Effector CD4-positive, alpha-beta T cell (primary cell): ENCODE measurements around the gene PRKAG1.

Source experiments
- DNase-seq: peaks from one replicate; pipeline ENCODE4 v3.0.0-alpha.2; 2020

PRKAG1 gene

GRCh38 chr12:49000346-49000745 is 18.2 kb downstream of the PRKAG1 start:
- no peak for DNase-seq

- DNase-seq = peak; percentile 29
Observed at GRCh38 chr12:48999371-49000131, 19.0 kb downstream of the PRKAG1 start, which contains the start of gene DDN. DDN (minus strand) TSS chr12:48999375; CDS start chr12:48999287, 88 bp downstream.

DNA sequence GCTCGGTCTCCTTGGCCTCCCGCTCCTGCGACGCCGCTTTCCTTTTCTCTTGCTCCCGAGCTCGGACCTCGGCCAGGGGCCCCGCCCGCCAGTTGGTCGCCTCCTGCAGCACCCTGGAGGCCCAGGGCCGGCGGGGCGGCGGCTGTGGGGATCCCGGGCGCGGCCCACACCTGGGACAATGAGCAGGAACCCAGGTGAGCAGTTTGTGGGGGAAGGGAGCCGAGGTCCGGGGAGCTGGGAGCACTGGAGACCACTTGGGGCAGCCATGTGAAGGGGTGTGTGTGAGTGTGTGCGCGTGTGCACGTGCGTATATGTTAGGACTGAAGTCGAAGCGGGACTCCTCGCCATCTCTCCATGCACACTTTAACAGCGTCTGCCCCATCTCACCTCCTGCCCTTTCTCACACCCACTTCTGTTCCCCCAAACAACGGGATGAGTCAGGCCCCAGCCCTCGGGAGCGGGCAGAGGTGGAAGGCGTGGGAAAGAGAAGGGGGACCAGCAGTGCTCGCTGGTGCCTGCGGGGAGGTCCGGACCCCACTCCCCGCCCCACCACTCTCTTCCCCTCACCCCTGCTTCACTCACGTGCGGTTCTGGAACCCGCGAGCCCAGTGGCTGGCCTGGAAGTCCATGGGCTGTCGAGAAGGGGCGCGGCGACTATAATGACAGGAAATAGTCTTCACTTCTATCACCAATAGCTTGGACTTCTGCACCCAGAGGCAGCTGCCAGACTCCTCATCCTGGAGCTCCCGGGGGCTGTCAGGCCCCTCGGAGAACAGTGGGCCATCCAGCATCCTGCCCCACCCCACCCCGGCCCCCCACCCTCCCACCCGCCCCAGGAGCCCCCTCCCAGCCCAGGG is 19.9 kb downstream of the PRKAG1 start:
- no peak for DNase-seq

- DNase-seq = no peak
Observed at GRCh38 chr12:48997719-48998496, 20.7 kb downstream of the PRKAG1 start.

GRCh38 chr12:48996794-48997718 is 21.5 kb downstream of the PRKAG1 start:
- peak; percentile 53 for DNase-seq

- DNase-seq = peak; percentile 39
Observed at GRCh38 chr12:48995086-48995879, 23.3 kb downstream of the PRKAG1 start.

DNA sequence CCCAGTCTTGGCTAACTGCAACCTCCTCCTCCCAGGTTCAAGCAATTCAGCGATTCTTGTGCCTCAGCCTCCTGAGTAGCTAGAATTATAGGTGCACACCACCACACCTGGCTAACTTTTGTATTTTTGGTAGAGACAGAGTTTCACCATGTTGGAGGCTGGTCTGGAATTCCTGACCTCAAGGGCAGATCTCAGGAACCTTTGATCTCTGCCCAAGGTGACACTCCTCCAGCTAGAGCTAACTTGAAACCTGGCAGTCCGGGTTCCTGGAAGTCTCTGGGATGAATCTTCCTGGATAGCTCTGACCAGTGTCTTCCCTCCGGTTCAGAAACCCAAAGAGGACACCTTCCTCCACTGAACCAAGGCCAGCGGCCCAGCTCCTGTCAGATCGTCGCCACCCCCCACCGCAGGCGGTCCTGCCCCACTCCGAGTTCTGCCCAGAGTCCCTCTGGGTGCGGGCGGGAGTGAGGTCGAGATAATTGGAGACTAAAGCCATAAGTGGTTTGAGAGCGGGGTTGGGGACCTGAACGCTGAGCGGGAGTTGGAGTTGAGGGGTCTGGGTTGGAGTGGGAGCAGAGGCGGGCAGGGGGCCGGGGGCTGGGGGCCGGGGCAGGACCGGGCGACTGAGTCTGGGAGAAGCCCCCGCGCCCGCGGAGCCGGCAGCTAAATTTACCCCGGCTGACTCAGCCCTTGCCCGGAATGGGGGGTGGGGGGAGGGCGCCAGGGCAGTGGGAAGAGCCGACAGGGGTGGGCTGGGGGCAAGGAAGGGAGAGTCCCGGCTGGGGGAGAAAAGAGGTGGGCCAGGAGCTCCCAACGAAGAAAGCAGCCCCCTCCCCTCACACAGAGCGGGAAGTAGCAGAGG is 24.1 kb downstream of the PRKAG1 start:
- no peak for DNase-seq

GRCh38 chr12:48993787-48994186 is 24.8 kb downstream of the PRKAG1 start:
- no peak for DNase-seq

- DNase-seq = no peak
Observed at GRCh38 chr12:48991247-48992050, 27.1 kb downstream of the PRKAG1 start.

DNA sequence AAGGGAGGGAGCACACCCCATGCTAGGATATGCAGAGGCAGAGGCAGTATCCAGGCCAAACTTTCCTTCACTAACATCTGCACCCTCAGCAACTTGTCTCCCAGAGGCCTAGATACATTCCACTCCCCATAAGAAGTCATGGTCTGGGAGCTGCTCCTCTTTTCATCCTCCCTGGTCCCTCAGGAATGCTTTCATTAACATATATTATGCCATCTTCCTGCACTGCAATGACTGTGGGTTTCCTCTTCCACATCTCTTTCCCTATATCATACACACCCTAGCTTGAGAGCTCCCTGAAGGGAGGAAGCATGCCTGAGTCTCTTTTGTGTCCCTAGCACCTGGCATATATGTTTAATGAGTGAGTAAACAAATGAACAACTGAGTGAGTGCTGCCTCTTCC is 28.0 kb downstream of the PRKAG1 start:
- DNase-seq = no peak

DNA sequence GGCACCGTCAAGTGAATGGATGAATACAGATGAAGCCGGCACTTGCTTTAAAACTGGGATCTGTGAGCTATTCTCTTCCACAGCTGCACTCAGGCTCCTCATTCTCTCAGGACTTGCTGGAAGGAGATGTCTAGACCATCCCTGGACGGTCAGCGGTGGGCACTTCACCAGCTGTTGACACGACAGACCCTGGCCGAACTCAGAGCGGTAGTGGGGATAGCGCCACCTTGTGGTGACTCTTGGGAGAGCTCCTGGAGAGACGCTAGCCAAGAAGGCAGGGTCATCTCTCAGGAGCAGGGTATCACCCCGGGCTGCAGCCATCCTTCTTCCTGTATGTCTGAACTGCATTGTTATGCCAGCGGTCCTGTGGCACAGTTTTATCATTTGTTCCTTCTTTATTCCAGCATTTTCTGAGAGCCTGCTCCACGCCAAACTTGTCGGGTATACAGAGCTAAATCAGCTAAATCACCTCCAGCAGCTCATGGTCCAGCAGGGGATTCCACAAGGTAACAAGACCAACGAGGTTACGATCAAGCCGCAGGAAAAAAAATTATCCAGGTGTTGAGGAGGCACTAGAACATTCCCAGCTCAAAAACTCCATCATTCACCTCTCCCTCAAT is 30.4 kb downstream of the PRKAG1 start:
- DNase-seq = peak; percentile 69

- DNase-seq = no peak
Observed at GRCh38 chr12:48986720-48987291, 31.8 kb downstream of the PRKAG1 start.

DNA sequence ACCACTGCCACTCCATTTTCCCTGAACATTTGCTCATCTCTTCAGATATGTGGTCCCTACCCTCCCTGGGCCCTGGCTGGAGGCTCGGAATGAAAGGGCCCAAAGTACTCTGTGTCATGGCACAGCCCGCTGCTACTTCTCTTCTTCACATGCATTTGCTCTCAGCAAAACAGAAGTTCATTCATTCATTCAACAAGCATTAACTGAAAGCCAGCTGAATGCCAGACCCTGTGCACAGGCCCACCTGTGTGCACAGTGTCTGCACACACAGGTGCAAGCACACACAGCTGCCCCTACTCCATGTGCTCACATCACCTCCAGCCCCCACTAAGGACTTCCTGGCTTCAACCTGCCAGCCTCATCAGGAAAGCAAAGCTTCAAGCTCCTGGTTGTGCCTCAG is 32.7 kb downstream of the PRKAG1 start:
- no peak for DNase-seq

DNA sequence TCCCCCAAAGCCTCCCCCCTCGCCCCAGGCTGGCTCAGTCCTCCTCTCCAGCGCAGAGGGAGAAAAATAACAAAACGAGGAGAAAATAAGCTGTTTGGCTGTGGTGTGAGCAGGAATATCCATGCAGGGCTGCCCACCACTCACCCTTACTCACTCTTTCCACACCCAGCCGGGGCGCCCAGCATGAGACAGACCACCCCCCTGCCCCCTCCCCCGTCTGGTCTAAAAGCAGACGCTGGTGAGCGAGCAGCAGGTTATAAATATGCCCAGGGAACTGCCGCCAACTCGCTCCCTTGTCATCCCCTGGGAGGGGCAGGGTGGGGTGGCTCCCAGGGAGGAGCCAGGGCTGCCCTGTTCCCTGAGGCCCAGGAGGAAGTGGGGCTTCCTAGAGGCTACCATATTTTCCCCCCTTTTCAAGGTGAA is 33.1 kb downstream of the PRKAG1 start:
- no peak for DNase-seq

DNA sequence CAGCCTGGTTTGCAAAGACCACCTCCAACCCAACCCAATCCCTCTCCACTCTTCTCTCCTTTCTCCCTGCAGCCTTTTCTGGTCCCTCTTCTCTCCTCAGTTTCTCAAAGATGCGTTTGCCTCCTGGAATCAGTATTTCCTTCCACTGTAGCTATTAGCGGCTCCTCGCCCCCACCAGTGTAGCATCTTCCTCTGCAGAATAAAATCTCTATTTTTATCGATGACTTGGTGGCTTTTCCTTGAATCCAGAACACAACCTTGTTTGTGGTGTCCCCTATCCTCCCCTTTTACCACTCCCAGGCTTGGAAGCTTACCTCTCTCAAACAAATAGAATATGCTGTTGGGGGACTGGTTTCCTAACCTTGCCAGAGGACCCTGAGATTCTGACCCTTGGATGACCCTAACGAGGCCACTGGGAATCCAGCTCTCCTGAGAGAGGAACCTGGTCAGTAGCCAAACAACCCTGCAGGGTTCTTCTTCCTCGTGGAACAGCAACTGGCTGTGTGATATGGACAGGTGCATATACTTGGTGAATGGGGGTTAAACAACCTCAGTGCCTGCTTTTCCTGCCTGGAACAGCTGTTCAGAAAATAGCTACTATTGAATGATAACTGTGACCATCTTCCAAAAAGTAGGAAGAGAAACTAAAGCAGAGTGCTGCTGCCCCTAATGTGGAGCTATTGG is 36.0 kb downstream of the PRKAG1 start:
- DNase-seq = no peak

DNA sequence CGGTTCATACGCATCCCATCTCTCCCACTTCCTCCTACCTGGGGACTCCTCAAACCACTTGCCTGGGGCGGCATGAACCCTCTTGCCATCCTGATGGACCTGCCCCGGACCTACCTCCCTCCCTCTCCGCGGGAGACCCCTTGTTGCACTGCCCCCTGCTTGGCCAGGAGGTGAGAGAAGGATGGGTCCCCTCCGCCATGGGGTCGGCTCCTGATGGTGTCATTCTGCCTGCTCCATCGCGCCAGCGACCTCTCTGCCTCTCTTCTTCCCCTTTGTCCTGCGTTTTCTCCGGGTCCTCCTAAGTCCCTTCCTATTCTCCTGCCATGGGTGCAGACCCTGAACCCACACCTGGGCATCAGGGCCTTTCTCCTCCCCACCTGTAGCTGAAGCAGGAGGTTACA is 36.8 kb downstream of the PRKAG1 start:
- DNase-seq = no peak

- DNase-seq = peak; percentile 47
Observed at GRCh38 chr12:48980953-48981756, 37.4 kb downstream of the PRKAG1 start.
